GM08714 (cell line): ENCODE data around the gene EXOSC6.
"Not testable (repeated sequence)": the region's sequence is repeated elsewhere in the genome, so short reads cannot be mapped to it uniquely, and the experiment has no call there.

Experiments
- H3K4me3 ChIP-seq: fragments of 200-500 bp; sonication (Bioruptor generic); 2 replicates; pipeline ENCODE4 v1.5.1; 2014; ENCODE audit warnings: mild to moderate bottlenecking, low read length, inconsistent platforms
- ZNF274 ChIP-seq: IDR thresholded peaks from 2 replicates; pipeline ENCODE4 v1.6.1; 2012; ENCODE audit warnings: mild to moderate bottlenecking, low read depth, low read length

The EXOSC6 gene

DNA sequence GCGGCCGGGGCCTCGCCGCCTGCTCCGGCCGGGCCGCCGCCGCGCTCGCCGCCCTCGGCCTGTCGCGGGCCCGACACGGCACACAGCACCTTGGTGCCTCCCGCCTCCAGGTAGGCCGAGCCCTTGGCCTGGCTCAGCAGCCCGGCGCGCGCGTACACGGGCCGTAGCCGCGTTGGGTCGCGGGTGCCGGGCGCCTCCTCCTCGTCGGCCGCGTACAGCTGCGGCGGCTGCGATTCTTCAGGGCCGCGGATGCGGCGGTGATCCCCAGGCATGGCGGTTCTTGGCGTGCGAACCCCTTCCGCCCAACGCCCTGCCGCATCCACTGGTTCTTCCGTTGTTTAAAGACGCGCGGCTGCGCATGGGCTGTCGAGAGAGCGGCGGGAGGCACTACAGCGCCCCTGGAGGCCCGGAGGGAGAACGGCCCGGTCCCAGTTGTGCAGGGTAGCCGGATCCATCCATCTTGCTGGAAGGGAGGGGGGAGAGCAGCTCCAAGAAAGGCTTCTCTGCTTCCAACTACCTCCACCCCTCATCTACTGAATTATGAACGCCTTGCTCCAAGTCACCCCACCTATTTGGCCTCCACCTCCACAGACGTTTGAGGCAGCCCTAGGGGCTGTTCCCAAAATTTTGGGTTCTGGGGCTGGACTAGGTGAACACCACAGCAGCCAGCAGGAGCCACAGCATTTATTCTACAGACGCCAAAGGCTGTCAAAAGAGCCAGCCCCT is at the start of gene EXOSC6:
EXOSC6 (minus strand) TSS at position 312 of the 726 bp plus-strand sequence; CDS start at position 272, 40 bp downstream.
- no peak for TF ChIP-seq ZNF274
- peak within 1 kb of the TSS; percentile 79 for H3K4me3 ChIP-seq

DNA sequence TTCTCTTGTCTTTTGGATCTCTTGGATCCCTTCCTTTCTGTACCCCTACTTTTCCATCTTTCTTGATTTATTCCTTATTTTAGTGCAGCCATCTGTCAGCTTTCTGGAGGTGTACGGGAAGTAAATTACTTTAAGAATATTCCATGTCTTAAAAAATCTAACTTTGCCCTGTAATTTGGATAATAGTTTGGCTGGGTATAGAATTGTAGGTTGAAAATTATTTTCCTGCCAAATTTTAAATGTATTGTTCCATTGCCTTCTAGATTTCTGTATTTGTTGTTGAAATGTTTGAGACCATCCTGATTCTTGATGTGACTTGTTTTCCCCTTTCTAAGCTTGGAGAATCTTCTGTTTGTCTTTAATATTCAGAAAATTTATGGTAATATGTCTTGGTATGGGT is 49.4 kb upstream of the EXOSC6 start:
- no peak for TF ChIP-seq ZNF274
- no peak overlapping the region for H3K4me3 ChIP-seq

DNA sequence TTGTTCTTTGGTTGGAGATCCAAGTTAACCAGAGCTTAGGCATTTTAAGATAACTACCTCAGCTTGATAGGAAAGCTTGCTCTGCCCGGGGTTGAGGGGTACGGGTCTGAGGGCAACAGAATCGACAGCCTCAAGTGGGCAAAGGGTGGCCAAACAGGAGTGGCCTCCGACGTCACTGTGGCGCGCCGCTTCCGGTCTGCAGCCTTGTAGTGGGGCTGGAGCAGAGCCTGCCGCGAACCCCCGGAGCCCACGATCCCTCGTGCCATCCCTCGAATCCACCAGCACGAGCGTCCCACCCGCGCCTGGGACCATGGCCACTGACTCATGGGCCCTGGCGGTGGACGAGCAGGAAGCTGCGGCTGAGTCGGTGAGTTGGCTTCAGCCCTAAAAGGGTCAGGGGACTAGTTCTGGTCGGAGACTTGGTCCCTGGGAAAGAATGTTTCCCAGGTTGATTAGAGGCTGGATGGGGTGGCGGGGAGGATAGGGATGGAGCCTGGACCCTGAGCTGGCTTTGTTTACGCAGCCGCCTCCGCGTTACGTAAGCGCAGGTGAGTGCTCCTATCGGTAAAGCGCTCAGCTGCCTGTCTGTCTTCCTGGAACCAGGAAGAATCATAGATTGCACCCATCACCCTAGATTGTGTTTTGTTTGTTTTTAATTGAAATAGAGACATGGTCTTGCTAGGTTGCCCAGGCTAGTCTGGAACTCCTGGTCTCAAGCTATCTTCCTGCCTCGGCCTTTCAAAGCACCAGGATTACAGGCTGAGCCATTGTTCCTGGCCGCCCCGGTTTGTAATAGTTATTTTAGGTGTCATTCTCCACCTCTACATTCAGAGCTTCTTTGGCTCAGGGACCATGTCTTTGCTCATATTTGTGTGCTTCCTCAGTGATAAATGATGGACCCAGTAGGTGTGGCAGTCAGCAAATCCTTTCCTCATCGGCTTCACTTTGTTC is 47.5 kb upstream of the EXOSC6 start, which contains the start of gene DDX19B:
DDX19B (plus strand) TSS at position 199 of the 951 bp plus-strand sequence; CDS start at position 311, 112 bp downstream.
- peak within 1 kb of the TSS; percentile 68 for H3K4me3 ChIP-seq
- no peak for TF ChIP-seq ZNF274

DNA sequence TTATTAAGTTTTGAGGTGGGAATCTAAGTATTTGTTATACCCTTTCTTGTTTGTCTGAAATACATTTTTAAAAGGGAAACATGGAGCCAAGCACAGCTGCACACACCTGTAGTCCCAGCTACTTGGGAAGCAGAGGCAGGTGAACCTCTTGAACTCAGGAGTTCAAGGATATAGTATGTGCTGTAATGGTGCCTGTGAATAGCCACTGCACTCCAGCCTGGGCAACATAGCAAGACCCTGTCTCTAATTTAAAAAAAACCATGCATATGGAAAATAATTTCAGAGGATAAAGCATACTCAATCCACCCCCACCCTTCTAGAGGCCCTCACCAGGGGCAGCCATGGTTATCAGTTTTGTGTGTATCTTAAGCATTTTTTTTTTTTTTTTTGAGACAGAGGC is 43.9 kb upstream of the EXOSC6 start:
- TF ChIP-seq ZNF274 = no peak
- no peak overlapping the region for H3K4me3 ChIP-seq

DNA sequence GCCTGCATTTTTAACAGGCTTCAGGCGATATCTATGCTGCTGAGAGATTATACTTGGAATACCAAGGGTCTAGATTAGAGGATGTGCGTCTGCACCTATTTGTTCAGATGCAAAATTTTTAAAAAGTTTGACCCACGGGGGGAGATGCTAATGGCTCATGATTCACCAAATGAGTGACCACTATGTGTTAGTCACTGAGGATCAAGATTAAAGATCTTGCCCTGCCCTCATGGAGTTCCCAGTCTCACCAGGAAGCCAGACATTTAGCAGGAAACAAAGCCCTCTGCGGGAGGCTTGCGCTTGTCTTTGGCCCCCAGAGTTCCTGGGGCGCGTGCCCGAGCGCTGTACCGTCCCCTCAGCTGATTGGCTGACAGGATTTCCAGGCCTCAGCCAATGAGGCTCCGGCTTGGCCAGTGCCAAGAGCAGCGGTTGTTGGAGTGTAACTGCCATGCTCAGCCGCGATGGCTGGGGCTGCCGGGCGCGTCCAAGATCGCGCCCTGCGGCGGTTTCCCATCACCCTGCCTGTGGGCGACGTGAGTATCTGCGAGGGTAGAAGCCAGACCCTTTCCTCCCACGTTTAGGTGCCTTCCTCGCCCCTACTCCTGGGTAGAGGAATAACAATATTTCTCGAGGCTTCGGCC is 42.8 kb upstream of the EXOSC6 start:
- no peak overlapping the region for H3K4me3 ChIP-seq
- no peak for TF ChIP-seq ZNF274

DNA sequence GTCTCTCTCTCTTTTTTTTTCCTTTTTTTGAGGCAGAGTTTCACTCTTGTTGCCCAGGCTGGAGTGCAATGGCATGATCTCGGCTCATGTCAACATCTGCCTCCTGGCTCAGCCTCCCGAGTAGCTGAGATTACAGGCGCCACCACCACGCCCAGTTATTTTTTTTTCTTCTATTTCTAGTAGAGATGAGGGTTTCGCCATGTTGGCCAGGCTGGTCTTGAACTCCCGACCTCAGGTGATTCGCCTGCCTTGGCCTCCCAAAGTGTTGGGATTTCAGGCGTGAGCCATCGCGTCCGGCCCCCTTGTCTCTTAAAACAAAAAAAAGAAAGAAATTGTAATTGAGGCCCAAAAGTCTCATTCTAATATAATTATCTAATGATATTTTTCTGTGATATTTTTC is 40.4 kb upstream of the EXOSC6 start:
- H3K4me3 ChIP-seq = not testable (repeated sequence)

DNA sequence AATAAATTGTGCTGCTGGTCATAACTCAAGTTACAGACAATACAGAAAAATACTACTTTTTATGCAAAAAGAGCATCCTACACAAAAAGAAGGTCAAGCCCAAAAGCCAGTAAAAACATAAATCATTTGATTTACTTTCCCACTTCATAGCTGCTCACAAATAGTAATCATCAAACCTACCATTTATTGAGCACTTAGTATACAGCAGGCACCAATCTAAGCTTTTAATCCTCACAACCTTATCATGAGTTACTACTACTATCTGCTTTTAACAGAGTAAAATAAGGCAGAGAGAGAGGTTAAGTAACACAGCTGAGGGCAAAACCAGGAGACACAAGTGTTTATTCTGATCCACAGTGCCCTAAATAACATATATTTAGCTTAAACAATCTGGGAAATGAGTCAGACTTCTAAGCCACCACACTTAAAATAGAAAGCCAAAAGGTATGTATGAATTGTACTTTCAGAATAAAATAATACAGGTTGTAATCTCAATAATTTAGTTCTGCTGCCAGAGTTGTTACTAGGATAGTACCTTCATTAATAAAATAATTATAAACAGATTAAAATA is 39.3 kb upstream of the EXOSC6 start:
- H3K4me3 ChIP-seq = no peak overlapping the region
- no peak for TF ChIP-seq ZNF274

DNA sequence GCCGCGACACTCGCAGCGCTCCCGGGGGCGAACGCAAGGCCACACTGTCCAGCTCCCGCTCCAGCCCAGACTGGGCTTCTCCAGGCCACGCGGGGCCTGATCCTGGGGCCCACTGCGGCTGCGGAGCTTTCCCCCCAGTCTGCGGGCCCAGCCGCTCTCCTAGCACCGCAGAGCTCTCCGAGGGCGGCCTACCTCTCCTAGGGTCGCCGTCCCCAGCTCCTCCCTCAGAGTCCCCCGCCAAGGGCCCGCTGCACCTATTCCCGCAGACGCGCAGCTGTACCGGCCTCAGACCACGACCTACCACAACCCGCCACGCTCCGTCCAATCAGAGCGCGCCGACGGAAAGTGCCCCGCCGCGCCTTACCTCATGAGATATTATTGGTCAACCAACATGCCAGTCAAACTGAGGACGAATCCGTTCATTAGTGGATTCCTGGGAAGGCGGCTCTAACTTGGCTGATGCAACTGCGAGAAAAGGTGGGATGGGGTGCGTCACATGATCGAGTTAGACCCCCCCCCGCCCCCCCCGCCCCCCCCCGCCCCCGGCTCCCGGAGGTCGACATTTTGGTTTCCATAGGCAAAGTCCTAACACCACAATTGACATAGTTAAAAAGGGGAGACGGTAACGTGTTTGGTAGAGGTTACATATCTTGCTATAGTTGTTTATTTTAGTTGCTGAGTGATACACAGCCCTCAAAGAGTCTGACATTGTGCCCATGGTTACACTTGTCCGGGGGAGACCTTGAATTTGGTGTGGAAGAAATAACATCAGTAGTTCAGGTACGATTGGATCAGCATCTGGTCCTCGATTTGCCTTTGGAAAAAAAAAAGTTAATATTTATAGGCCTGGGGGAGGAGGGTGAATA is 37.7 kb upstream of the EXOSC6 start, which contains the start of gene AARS1:
AARS1 (minus strand) TSS at position 278 of the 866 bp plus-strand sequence. CDS start 6,743 bp downstream, outside the sequence.
- no peak for TF ChIP-seq ZNF274
- peak within 1 kb of the TSS; percentile 71 for H3K4me3 ChIP-seq

DNA sequence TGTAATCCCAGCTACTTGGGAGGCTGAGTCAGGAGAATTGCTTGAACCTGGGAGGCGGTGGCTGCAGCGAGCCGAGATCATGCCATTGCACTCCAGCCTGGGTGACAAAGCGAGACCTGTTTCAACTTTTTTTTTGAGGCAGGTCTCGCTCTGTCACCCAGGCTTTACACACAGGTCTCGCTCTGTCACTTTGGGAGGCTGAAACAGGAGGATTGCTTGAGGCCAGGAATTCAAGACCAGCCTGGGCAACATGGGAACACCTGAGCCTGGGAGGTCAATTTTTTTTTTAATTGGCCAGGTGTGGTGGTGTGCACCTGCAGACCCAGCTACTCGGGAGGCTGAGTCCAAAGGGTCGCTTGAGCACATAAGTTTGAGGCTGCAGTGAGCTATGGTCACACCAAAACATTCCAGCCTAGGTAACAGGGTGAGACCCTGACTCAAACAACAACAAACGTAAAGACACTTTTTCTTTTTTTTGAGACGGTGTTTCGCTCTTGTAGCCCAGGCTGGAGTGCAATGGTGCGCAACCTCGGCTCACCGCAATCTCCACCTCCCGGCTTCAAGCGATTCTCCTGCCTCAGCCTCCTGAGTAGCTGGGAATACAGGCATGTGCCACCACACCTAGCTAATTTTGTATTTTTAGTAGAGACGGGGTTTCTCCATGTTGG is 35.7 kb upstream of the EXOSC6 start:
- H3K4me3 ChIP-seq = peak overlapping the region; percentile 71; the same call in 1 of the 2 replicates

DNA sequence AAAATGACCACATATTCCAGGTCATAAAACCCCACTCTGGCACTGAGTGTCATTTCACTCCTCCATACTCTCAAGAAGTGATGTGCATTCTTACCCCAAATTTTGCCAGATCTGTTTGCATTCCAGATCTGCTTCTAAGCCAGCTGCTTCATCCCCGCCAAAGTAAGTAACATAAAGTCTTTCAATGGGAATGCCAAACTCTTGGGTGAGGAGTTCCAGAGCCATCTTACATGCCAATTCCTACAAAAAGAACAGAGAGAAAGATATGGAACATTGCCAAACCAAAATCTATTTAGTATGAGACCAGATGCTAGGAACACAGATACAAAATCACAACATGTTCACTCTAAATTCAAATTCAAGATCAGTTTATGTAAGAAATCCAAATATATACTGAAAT is 24.7 kb upstream of the EXOSC6 start:
- TF ChIP-seq ZNF274 = no peak
- no peak overlapping the region for H3K4me3 ChIP-seq

DNA sequence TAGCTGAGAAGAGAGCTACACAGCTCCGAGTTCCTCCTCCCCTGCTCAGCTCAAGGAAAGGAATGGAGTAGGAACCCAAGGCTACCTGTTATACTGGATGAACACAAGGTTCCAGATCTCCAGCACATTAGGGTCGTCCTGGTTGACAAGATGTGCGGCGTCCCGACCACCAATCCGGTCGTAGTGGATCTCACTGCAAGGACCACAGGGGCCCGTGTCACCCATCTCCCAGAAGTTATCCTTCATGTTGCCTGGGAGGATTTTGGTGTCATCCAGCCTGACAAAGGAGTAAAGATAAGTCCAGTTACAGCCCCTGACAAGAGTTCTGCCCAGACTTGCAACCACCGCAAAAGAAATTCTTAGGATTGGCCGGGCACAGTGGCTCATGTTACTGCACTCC is 20.0 kb upstream of the EXOSC6 start:
- H3K4me3 ChIP-seq = no peak overlapping the region
- TF ChIP-seq ZNF274 = no peak

DNA sequence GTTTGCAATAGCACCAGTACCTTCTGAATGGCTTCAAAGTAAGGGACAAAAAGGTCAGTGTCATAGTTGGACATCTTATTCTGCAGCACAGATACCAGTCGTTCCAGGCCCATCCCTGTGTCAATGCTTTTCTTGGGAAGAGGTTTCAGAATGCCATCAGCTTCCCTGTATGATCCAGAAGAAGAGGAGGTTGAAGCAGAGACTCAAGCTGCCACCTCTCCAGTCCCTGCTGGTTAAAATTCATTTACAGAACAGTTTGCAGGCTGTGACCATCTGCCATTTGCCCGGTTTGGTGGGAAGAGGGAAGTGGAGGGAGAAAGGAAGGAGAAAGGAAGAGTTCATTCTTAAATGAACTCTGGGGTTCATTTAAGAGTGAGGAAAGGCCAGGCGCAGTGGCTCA is 18.4 kb upstream of the EXOSC6 start:
- no peak for TF ChIP-seq ZNF274
- H3K4me3 ChIP-seq = no peak overlapping the region

DNA sequence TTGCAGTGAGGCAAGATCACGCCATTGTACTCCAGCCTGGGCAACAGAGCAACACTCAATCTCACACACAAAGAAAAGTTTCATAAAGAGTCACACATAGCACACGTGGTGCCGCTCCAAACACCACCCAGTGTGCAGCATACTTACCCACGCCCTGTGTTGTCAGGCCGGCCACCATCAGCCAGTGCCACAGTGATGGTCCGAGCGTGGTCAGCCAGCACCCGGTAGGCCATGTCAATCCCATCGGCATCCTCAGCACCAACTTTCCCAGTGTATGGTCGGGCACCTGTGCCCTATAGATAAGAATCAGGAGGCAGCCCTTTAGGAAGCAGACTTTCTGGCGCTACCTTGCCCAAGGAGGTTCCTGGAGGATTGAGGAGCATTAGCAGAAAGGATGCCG is 17.7 kb upstream of the EXOSC6 start:
- no peak for TF ChIP-seq ZNF274

DNA sequence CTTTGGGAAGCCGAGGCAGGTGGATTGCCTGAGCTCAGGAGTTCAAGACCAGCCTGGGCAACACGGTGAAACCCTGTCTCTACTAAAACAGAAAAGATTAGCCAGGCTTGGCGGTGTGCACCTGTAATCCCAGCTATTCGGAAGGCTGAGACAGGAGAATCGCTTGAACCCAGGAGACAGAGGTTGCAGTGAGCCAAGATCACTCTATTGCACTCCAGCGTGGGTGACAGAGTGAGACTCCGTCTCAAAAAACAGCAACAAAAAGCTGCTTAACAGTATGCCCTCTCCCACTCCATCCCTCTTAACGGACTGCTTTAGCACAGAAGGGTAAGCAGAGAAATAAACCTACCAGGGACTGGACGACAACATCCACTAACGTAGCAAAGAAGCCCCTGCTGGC is 16.2 kb upstream of the EXOSC6 start:
- not testable (repeated sequence) for H3K4me3 ChIP-seq

More for the DNA sequence above, 17.7 kb upstream of the EXOSC6 start:
- H3K4me3 ChIP-seq = no peak overlapping the region
